K562 (cell line): ENCODE data around the gene TRIM31. TPM values are rescaled to one million over a fixed set of nuclear protein-coding genes. Genes with fewer than 3 reads are reported as not detected.

ENCODE experiments used
- EZH2 ChIP-seq: IDR thresholded peaks from 2 replicates; pipeline ENCODE4 v1.6.1; 2012; ENCODE audit warnings: low read depth, mild to moderate bottlenecking, inconsistent platforms, low read length, borderline replicate concordance
- FOXA1 ChIP-seq: fragments of 450-650 bp; IDR thresholded peaks from 2 replicates; pipeline ENCODE4 v1.6.1; 2016; ENCODE audit warnings: mild to moderate bottlenecking, borderline replicate concordance
- FOXP1 ChIP-seq: sonication (generic); formaldehyde crosslinking; IDR thresholded peaks from 2 replicates; pipeline ENCODE4 v1.8.0; 2022; ENCODE audit warnings: mild to moderate bottlenecking, missing genetic modification reagents
- HSF4 ChIP-seq: fragments of 250-450 bp; sonication (Bioruptor Pico); IDR thresholded peaks from 2 replicates; pipeline ENCODE4 v2.1.2; 2022; ENCODE audit warnings: mild to moderate bottlenecking, moderate library complexity, borderline replicate concordance
- MCM7 ChIP-seq, 2 experiments: fragments of 450-650 bp; IDR thresholded peaks; 2 replicates each; pipeline ENCODE4 v1.6.1; 2016 to 2018
- MTA3 ChIP-seq: fragments of 450-650 bp; formaldehyde crosslinking; IDR thresholded peaks from 2 replicates; pipeline ENCODE4 v1.6.1; 2017; ENCODE audit warnings: mild to moderate bottlenecking, borderline replicate concordance
- NCOA6 ChIP-seq: fragments of 450-650 bp; IDR thresholded peaks from 2 replicates; pipeline ENCODE4 v1.6.1; 2017; ENCODE audit warnings: mild to moderate bottlenecking
- NCOR1 ChIP-seq: fragments of 450-650 bp; IDR thresholded peaks from 2 replicates; pipeline ENCODE4 v1.6.1; 2016; ENCODE audit warnings: mild to moderate bottlenecking, moderate library complexity
- NFYB ChIP-seq: IDR thresholded peaks from 2 replicates; pipeline ENCODE4 v1.6.1; 2011; ENCODE audit warnings: mild to moderate bottlenecking, moderate library complexity; ENCODE audit not compliant: insufficient read length; ENCODE audit errors: extremely low read depth
- POLR2A ChIP-seq: fragments of 450-650 bp; conservative IDR thresholded peaks from 2 replicates; pipeline ENCODE4 v1.6.1; 2016
- RAD51 ChIP-seq: fragments of 450-650 bp; IDR thresholded peaks from 2 replicates; pipeline ENCODE4 v1.7.1; 2016; ENCODE audit warnings: low read depth, mild to moderate bottlenecking, borderline replicate concordance
- SIN3B ChIP-seq: fragments of 450-650 bp; IDR thresholded peaks from 2 replicates; pipeline ENCODE4 v1.6.1; 2017; ENCODE audit warnings: low read depth, mild to moderate bottlenecking, moderate library complexity
- SREBF2 ChIP-seq: sonication (generic); formaldehyde crosslinking; IDR thresholded peaks from 2 replicates; pipeline ENCODE4 v1.4.0; 2020; ENCODE audit warnings: mild to moderate bottlenecking, missing genetic modification reagents
- TCF7 ChIP-seq: sonication (generic); IDR thresholded peaks from 2 replicates; pipeline ENCODE4 v1.6.1; 2016; ENCODE audit warnings: antibody characterized with exemption, borderline replicate concordance
- WHSC1 ChIP-seq: IDR thresholded peaks from one replicate; pipeline ENCODE4 v1.6.1; 2012; ENCODE audit warnings: low read length, control low read depth, inconsistent platforms
- YBX1 ChIP-seq: fragments of 450-650 bp; IDR thresholded peaks from 2 replicates; pipeline ENCODE4 v1.7.1; 2016; ENCODE audit warnings: mild to moderate bottlenecking
- ZBTB7A ChIP-seq: IDR thresholded peaks from 2 replicates; pipeline ENCODE4 v1.6.1; 2011; ENCODE audit warnings: low read depth, mild to moderate bottlenecking, low read length, moderate library complexity, borderline replicate concordance; ENCODE audit not compliant: control insufficient read depth
- ZNF316 ChIP-seq: fragments of 450-650 bp; IDR thresholded peaks from 2 replicates; pipeline ENCODE4 v1.6.1; 2016
- ZNF436 ChIP-seq: fragments of 250-450, 450-650 bp; sonication (Bioruptor Pico); formaldehyde crosslinking; IDR thresholded peaks from 2 replicates; pipeline ENCODE4 v1.7.0; 2020; ENCODE audit warnings: mild to moderate bottlenecking
- polyA plus RNA-seq, 8 experiments: library from polyadenylated mRNA; depleted of rRNA in 4 of 8; stranded (reverse) in 5 of 8; unstranded in 3 of 8; fragments of >200 nt; fragmentation: Nextera tagmentation in 2 of 8; fragmentation: Illumina TruSeq in 1 of 8; extraction: Ambion mirVana in 2 of 8; extraction: Trizol in 1 of 8; gene quantifications; 2 replicates each; pipeline versions ENCODE4 v1.2.1 to v1.2.3, GENCODE V29; 2011 to 2014; ENCODE audit warnings: inconsistent platforms in 1 of 8, missing spikeins in 1 of 8
- total RNA-seq, 7 experiments: library from RNA; depleted of rRNA in 6 of 7; stranded (reverse); fragments of >200 nt in 6 of 7; fragmentation: Illumina TruSeq in 2 of 7; extraction: Trizol in 2 of 7; gene quantifications; 2 replicates each; pipeline versions ENCODE4 v1.2.1 to v1.2.3, GENCODE V29; 2011 to 2021; ENCODE audit warnings: low replicate concordance in 1 of 7
- TF ChIP-seq, protein P1 (sequence below): IDR thresholded peaks from 2 replicates; pipeline ENCODE4 v1.6.1; 2016; ENCODE audit warnings: missing genetic modification characterization, missing compliant biosample characterization
- TF ChIP-seq, protein P2 (sequence below), 2 experiments: fragments of 450-650 bp in 1 of 2; sonication (generic) in 1 of 2; formaldehyde crosslinking in 1 of 2; IDR thresholded peaks; 2 replicates each; pipeline versions ENCODE4 v1.7.1 to v1.9.0; 2016 to 2022; ENCODE audit warnings: inconsistent platforms in 1 of 2, mild to moderate bottlenecking in 1 of 2, missing genetic modification reagents in 1 of 2

Gene TRIM31
- total and polyA plus RNA-seq, 9 of the 15 experiments (the other 6 are each of a cell fraction or from before 2014, with no cell fraction given): not detected

DNA sequence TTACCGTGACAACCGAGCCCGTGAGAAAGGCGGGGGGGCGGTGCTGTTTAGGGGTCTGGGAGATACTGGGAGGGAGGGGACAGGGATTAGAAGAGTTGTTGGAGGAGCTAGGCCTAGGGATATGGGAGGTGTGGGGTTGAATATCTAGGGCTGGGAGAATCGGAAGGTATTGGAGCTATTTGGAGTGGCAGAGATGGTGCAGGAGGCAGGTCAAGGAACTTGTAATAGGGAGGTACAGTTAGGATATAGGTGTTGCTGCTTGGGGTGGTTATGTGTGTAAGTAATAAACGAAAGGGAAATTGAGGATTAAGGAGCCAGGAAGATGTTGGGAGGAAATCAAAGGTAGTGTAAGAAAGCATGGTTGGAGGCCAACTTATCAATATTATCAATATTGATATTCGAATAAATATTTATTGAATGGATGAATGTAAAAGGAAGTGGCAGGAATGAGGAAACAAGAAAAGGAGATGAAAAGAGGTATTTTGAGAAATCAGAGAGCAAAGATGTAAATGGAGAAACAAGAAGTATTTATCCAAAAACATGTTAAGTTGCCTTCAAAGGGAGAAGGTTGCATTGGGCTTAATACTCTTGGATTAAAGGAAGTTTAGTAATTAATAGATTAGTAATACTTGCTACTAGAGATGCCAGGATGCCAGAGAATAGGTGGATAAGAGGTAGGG, 45.3 kb downstream of the TRIM31 start (continued):
- TF ChIP-seq, protein P1, sequence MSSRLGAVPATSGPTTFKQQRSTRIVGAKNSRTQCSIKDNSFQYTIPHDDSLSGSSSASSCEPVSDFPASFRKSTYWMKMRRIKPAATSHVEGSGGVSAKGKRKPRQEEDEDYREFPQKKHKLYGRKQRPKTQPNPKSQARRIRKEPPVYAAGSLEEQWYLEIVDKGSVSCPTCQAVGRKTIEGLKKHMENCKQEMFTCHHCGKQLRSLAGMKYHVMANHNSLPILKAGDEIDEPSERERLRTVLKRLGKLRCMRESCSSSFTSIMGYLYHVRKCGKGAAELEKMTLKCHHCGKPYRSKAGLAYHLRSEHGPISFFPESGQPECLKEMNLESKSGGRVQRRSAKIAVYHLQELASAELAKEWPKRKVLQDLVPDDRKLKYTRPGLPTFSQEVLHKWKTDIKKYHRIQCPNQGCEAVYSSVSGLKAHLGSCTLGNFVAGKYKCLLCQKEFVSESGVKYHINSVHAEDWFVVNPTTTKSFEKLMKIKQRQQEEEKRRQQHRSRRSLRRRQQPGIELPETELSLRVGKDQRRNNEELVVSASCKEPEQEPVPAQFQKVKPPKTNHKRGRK (tag): peak; percentile 87
- TF ChIP-seq MTA3 (no peak), FOXA1 (no peak), TCF7 (no peak), WHSC1 (no peak), ZNF436 (CRISPR knock-in tag) (no peak), MCM7 (IDR thresholded peaks at IDR 0.05) (no peak), NCOA6 (no peak), ZBTB7A (0 out of 2 replicates have a peak, but pooled peaks have one; percentile 19), SREBF2 (CRISPR knock-in tag) (no peak), EZH2 (no peak), ZNF316 (no peak), SIN3B (no peak), HSF4 (CRISPR knock-in tag) (no peak), POLR2A (no peak), NFYB (no peak), NCOR1 (no peak), YBX1 (0 out of 2 replicates have a peak, but pooled peaks have one; percentile 12), RAD51 (no peak), FOXP1 (CRISPR knock-in tag) (no peak)
- TF ChIP-seq, protein P2, sequence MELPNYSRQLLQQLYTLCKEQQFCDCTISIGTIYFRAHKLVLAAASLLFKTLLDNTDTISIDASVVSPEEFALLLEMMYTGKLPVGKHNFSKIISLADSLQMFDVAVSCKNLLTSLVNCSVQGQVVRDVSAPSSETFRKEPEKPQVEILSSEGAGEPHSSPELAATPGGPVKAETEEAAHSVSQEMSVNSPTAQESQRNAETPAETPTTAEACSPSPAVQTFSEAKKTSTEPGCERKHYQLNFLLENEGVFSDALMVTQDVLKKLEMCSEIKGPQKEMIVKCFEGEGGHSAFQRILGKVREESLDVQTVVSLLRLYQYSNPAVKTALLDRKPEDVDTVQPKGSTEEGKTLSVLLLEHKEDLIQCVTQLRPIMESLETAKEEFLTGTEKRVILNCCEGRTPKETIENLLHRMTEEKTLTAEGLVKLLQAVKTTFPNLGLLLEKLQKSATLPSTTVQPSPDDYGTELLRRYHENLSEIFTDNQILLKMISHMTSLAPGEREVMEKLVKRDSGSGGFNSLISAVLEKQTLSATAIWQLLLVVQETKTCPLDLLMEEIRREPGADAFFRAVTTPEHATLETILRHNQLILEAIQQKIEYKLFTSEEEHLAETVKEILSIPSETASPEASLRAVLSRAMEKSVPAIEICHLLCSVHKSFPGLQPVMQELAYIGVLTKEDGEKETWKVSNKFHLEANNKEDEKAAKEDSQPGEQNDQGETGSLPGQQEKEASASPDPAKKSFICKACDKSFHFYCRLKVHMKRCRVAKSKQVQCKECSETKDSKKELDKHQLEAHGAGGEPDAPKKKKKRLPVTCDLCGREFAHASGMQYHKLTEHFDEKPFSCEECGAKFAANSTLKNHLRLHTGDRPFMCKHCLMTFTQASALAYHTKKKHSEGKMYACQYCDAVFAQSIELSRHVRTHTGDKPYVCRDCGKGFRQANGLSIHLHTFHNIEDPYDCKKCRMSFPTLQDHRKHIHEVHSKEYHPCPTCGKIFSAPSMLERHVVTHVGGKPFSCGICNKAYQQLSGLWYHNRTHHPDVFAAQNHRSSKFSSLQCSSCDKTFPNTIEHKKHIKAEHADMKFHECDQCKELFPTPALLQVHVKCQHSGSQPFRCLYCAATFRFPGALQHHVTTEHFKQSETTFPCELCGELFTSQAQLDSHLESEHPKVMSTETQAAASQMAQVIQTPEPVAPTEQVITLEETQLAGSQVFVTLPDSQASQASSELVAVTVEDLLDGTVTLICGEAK (IDR thresholded peaks at IDR 0.05): no peak
- TF ChIP-seq, protein P2 (CRISPR knock-in tag; IDR thresholded peaks at IDR 0.05): no peak
